Measurements from ENCODE around the gene CLDN1. TPM values are rescaled to one million over a fixed set of nuclear protein-coding genes. Genes with fewer than 3 reads are reported as not detected.
A peak's percentile ranks its signal among the peaks of the same experiment; 100 is the strongest.

Gene CLDN1
- total and polyA plus RNA-seq, 4 donors, result 1.6 to 4.5 (median 1.8) TPM

DNA sequence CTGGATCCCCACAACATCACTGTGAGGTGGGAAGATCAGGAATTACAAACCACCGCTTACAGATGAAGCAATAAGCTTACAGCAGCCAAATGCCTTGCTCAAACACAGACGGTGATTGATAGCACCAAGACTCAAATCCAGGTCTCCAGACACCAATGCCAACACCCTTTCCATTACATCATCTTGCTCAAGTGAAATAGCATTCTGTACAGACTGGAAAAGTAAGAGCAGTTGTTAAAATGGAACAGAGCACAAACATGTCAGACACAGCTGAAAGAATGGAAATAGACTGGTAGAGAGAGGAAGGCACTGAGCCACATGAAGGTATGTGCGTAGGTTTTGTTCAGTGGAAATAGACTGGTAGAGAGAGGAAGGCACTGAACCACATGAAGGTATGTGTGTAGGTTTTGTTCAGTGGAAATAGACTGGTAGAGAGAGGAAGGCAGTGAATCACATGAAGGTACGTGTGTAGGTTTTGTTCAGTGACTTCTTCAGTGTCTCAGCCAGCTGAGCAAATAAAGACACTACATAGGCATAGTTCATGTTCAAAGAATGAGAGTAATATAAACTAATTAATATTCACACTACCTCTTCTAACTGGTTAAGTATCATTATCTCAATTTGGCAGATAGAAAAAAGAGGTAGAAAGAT is 15.6 kb downstream of the CLDN1 start:
- Histone ChIP-seq H3K4me3 (ENCODE audit: low read length in 2 of 2) (no peak overlapping the region), H3K27ac (ENCODE audit: low read depth in 1 of 2, low read length in 2 of 2) (no peak overlapping the region), H3K36me3 (ENCODE audit: control insufficient read depth in 1 of 2, insufficient read depth in 2 of 2, low read length in 1 of 2) (no peaks in the 10 kb centered on the region), H3K27me3 (ENCODE audit: control insufficient read depth in 1 of 2, insufficient read depth in 2 of 2, low read length in 1 of 2) (no peaks in the 10 kb centered on the region), H3K4me1 (ENCODE audit: control insufficient read depth in 1 of 2, insufficient read depth in 2 of 2, low read length in 2 of 2) (no peaks in the 10 kb centered on the region), H3K9me3 (ENCODE audit: control insufficient read depth, low read length) (no peaks in the 10 kb centered on the region)
- ATAC-seq (ENCODE audit: low FRiP score) (peak; percentile 56), DNase-seq (no peak)
- 30 to 38% methylated on average over 4 of the region's 4 CpGs for WGBS, 2 donors
- intact Hi-C loops (cut with DNase I), result no loop called here

DNA sequence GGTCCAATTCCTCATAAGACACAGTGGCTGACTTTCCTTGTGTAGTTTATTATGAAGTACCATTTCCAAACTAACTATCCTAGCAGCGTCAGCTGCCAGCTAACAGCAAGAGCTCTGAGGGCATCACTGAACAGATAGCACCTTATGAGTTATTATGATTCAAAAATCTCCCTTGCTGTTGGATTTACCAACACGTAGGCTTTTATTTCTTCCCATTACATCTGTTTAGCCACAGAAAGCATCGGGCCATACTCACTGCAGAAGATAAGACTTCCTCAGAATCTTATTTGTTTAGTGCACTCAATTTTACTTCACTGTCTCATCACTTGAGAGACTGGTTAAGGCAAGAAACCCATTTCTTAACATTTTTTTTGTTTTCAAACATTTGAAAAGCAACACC is 16.2 kb downstream of the CLDN1 start:
- H3K4me3 ChIP-seq (ENCODE audit: low read length in 2 of 2), result no peak overlapping the region
- no peaks in the 10 kb centered on the region for H3K4me1 ChIP-seq (ENCODE audit: control insufficient read depth in 1 of 2, insufficient read depth in 2 of 2, low read length in 2 of 2)
- DNase-seq (no peak), ATAC-seq (ENCODE audit: low FRiP score) (no peak)
- no peaks in the 10 kb centered on the region for H3K9me3 ChIP-seq (ENCODE audit: control insufficient read depth, low read length)
- H3K27ac ChIP-seq (ENCODE audit: low read depth in 1 of 2, low read length in 2 of 2), result no peak overlapping the region
- no peaks in the 10 kb centered on the region for H3K27me3 ChIP-seq (ENCODE audit: control insufficient read depth in 1 of 2, insufficient read depth in 2 of 2, low read length in 1 of 2)
- intact Hi-C loops (cut with DNase I), result no loop called here
- 75 to 90% methylated on average over 3 of the region's 3 CpGs for WGBS, 2 donors
- H3K36me3 ChIP-seq (ENCODE audit: control insufficient read depth in 1 of 2, insufficient read depth in 2 of 2, low read length in 1 of 2), result no peaks in the 10 kb centered on the region

DNA sequence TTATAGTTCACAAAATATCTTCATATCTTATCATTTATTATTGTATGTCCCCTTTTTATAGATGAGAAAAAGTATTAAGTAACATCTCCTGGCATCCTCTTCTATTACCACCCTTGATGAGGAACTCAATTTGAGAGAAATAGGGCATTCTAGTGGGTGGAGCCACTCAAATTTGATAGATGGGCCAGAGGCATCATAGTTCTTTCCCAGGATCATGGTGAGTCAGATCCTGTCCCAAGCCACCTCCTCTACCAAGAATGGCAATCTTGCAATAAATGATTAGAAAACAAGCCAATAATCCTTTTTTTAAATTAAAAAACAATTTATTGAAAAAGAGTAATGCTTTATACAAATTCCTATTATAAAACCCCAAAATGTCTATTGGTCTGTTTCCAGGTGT is 16.8 kb downstream of the CLDN1 start:
- ATAC-seq (ENCODE audit: low FRiP score) (no peak), DNase-seq (no peak)
- intact Hi-C loops (cut with DNase I), result no loop called here

DNA sequence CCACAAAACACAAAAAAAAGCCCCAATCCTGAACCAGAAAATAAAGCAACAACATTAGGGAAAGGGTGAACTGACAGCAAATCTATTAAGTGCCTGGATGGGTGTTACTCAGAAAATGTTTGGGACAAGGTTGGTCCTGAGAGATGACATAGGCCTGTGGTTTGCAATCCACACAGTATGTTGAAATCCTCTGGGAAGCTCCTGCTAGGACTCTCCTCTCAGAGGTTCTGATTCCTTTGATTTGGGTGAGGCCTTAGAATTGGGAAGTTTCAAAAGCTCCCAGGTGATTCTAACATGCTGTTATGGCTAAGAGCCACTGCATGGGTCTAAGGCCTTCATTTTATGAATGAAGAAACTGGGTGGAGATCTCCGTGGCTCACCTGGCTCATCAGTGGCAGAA is 18.4 kb downstream of the CLDN1 start:
- H3K4me3 ChIP-seq (ENCODE audit: low read length in 2 of 2), result no peak overlapping the region
- H3K9me3 ChIP-seq (ENCODE audit: control insufficient read depth, low read length), result no peaks in the 10 kb centered on the region
- DNase-seq, result no peak
- no peaks in the 10 kb centered on the region for H3K27me3 ChIP-seq (ENCODE audit: control insufficient read depth in 1 of 2, insufficient read depth in 2 of 2, low read length in 1 of 2)
- WGBS, 2 donors, result 95 to 100% methylated on average over 1 of the region's 1 CpG
- no peaks in the 10 kb centered on the region for H3K36me3 ChIP-seq (ENCODE audit: control insufficient read depth in 1 of 2, insufficient read depth in 2 of 2, low read length in 1 of 2)
- no peak for ATAC-seq (ENCODE audit: low FRiP score)
- intact Hi-C loops (cut with DNase I), result no loop called here
- no peak overlapping the region for H3K27ac ChIP-seq (ENCODE audit: low read depth in 1 of 2, low read length in 2 of 2)
- no peaks in the 10 kb centered on the region for H3K4me1 ChIP-seq (ENCODE audit: control insufficient read depth in 1 of 2, insufficient read depth in 2 of 2, low read length in 2 of 2)

More for the DNA sequence above, 16.8 kb downstream of the CLDN1 start:
- Histone ChIP-seq H3K27me3 (ENCODE audit: control insufficient read depth in 1 of 2, insufficient read depth in 2 of 2, low read length in 1 of 2) (no peaks in the 10 kb centered on the region), H3K4me3 (ENCODE audit: low read length in 2 of 2) (no peak overlapping the region), H3K27ac (ENCODE audit: low read depth in 1 of 2, low read length in 2 of 2) (no peak overlapping the region), H3K36me3 (ENCODE audit: control insufficient read depth in 1 of 2, insufficient read depth in 2 of 2, low read length in 1 of 2) (no peaks in the 10 kb centered on the region), H3K4me1 (ENCODE audit: control insufficient read depth in 1 of 2, insufficient read depth in 2 of 2, low read length in 2 of 2) (no peaks in the 10 kb centered on the region), H3K9me3 (ENCODE audit: control insufficient read depth, low read length) (no peaks in the 10 kb centered on the region)

DNA sequence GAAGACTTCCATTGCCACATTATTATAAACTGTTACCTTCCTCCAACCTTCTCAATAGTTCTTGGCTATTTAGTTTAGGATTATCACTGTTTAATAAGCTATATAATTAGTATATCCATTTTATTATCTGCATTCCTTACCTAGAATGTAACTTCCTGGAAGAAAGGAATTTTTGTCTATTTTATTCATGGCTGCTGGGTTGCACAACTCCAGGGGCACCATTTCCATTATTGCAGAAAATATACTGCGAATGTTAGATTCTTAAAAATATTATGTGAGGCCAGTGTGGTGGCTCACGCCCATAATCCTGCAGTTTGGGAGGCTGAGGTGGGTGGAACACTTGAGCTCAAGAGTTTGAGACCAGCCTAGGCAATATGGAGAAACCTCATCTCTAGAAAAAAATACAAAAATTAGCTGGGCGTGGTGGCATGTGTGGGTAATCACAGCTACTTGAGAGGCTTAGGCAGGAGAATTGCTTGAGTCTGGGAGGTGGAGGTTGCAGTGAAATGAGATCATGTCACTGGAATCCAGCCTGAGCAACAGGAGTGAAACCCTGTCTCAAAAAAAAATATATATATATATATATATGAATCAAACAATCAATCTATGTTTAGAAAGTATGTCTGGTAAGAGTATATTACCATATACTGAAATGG is 19.9 kb downstream of the CLDN1 start:
- ATAC-seq (ENCODE audit: low FRiP score), result no peak
- intact Hi-C loops (cut with DNase I), result no loop called here
- H3K27me3 ChIP-seq (ENCODE audit: control insufficient read depth in 1 of 2, insufficient read depth in 2 of 2, low read length in 1 of 2), result no peaks in the 10 kb centered on the region
- H3K4me3 ChIP-seq (ENCODE audit: low read length in 2 of 2), result no peak overlapping the region
- WGBS, 2 donors, result 92 to 98% methylated on average over 3 of the region's 3 CpGs
- H3K9me3 ChIP-seq (ENCODE audit: control insufficient read depth, low read length), result no peaks in the 10 kb centered on the region
- H3K27ac ChIP-seq (ENCODE audit: low read depth in 1 of 2, low read length in 2 of 2), result no peak overlapping the region
- H3K4me1 ChIP-seq (ENCODE audit: control insufficient read depth in 1 of 2, insufficient read depth in 2 of 2, low read length in 2 of 2), result no peaks in the 10 kb centered on the region
- no peak for DNase-seq
- H3K36me3 ChIP-seq (ENCODE audit: control insufficient read depth in 1 of 2, insufficient read depth in 2 of 2, low read length in 1 of 2), result no peaks in the 10 kb centered on the region

DNA sequence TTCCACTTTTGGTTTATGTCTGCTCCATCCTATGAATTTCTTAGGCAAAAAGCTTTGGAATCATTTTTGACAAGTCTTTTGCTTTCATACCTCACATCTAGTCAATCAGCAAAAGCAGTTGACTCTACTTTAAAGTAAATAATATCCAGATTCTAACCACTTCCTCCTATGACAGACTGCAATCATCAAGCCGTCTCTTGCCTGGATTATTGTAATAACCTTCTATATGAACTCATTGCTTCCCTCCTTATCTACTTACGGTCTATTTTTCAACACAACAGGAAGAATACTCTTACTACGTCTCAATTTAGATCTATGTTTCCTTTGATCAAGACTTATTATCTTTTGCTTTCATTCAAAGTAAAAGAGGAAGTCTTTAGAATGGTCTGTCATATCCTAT is 20.7 kb downstream of the CLDN1 start:
- H3K36me3 ChIP-seq (ENCODE audit: control insufficient read depth in 1 of 2, insufficient read depth in 2 of 2, low read length in 1 of 2), result no peaks in the 10 kb centered on the region
- ATAC-seq (ENCODE audit: low FRiP score), result no peak
- H3K9me3 ChIP-seq (ENCODE audit: control insufficient read depth, low read length), result no peaks in the 10 kb centered on the region
- H3K27me3 ChIP-seq (ENCODE audit: control insufficient read depth in 1 of 2, insufficient read depth in 2 of 2, low read length in 1 of 2), result no peaks in the 10 kb centered on the region
- H3K4me1 ChIP-seq (ENCODE audit: control insufficient read depth in 1 of 2, insufficient read depth in 2 of 2, low read length in 2 of 2), result no peaks in the 10 kb centered on the region
- 51 to 68% methylated on average over 3 of the region's 3 CpGs for WGBS, 2 donors
- no peak overlapping the region for H3K4me3 ChIP-seq (ENCODE audit: low read length in 2 of 2)
- no peak overlapping the region for H3K27ac ChIP-seq (ENCODE audit: low read depth in 1 of 2, low read length in 2 of 2)
- intact Hi-C loops (cut with DNase I), result no loop called here
- DNase-seq, result no peak

DNA sequence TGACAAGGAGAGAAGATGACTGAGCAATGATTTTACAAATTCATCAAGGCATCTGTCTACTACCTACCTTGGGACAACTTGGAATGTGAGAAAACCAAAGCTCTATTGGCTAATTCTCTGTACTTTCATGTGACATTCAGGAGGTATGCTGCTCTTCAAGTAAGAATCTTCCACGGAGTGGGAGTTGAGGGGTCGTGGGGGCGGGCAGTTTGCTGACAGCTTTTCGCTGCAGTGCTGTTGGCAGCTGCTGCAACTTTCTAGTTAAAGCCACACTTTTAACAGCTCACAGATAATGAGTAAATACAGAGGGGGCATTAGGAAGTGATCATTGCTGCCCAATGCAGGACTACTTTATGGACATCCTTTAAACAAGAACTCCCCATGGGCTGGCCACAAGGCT is 22.3 kb downstream of the CLDN1 start:
- intact Hi-C loops (cut with DNase I), result no loop called here
- H3K27ac ChIP-seq (ENCODE audit: low read depth in 1 of 2, low read length in 2 of 2), result no peak overlapping the region
- no peaks in the 10 kb centered on the region for H3K36me3 ChIP-seq (ENCODE audit: control insufficient read depth in 1 of 2, insufficient read depth in 2 of 2, low read length in 1 of 2)
- no peaks in the 10 kb centered on the region for H3K9me3 ChIP-seq (ENCODE audit: control insufficient read depth, low read length)
- no peak overlapping the region for H3K4me3 ChIP-seq (ENCODE audit: low read length in 2 of 2)
- no peaks in the 10 kb centered on the region for H3K27me3 ChIP-seq (ENCODE audit: control insufficient read depth in 1 of 2, insufficient read depth in 2 of 2, low read length in 1 of 2)
- 74 to 78% methylated on average over 4 of the region's 4 CpGs for WGBS, 2 donors
- DNase-seq, result no peak
- no peaks in the 10 kb centered on the region for H3K4me1 ChIP-seq (ENCODE audit: control insufficient read depth in 1 of 2, insufficient read depth in 2 of 2, low read length in 2 of 2)
- no peak for ATAC-seq (ENCODE audit: low FRiP score)

DNA sequence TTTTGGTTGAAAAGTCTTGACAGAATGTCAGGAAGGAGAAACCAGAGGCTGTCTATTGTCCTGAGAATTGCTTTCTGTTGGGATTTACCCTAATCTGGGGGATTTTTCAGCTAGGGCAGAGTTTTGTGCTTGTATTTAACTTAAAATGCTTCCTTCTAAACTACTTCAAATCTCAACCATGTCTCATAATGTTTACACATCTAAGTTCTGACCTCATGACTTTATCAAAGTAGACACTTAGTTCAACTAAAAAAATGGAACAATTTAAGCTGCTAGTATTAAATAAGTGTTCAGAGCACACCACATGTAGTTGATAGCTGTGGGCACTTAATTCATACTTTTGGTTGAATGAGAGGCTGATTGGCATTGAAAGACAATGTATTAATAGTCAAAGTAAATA is 28.2 kb downstream of the CLDN1 start:
- H3K27ac ChIP-seq (ENCODE audit: low read depth in 1 of 2, low read length in 2 of 2), result no peak overlapping the region
- intact Hi-C loops (cut with DNase I), result no loop called here
- no peaks in the 10 kb centered on the region for H3K36me3 ChIP-seq (ENCODE audit: control insufficient read depth in 1 of 2, insufficient read depth in 2 of 2, low read length in 1 of 2)
- ATAC-seq (ENCODE audit: low FRiP score) (no peak), DNase-seq (no peak)
- no peaks in the 10 kb centered on the region for H3K4me1 ChIP-seq (ENCODE audit: control insufficient read depth in 1 of 2, insufficient read depth in 2 of 2, low read length in 2 of 2)
- no peaks in the 10 kb centered on the region for H3K27me3 ChIP-seq (ENCODE audit: control insufficient read depth in 1 of 2, insufficient read depth in 2 of 2, low read length in 1 of 2)
- H3K9me3 ChIP-seq (ENCODE audit: control insufficient read depth, low read length), result no peaks in the 10 kb centered on the region
- no peak overlapping the region for H3K4me3 ChIP-seq (ENCODE audit: low read length in 2 of 2)

DNA sequence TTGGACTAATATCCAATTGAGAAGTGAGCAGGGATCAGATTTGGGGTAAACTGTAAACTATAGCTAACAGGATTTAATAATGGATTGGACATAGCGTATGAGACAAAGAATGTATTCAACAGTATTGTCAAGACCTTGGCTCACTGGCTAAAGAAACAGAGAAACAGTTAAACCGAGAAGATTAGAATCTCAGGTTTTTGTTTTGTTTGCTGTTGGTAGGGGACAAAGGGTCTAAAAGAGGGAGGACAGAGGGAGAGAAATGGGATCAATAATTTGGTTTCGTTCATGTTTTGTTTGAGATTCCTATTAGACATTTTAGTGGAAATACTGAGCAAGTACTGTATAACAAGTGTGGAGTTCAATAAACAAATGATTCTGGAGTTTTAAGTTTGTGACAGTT is 28.6 kb downstream of the CLDN1 start:
- Histone ChIP-seq H3K36me3 (ENCODE audit: control insufficient read depth in 1 of 2, insufficient read depth in 2 of 2, low read length in 1 of 2) (no peaks in the 10 kb centered on the region), H3K4me1 (ENCODE audit: control insufficient read depth in 1 of 2, insufficient read depth in 2 of 2, low read length in 2 of 2) (no peaks in the 10 kb centered on the region), H3K4me3 (ENCODE audit: low read length in 2 of 2) (no peak overlapping the region), H3K27me3 (ENCODE audit: control insufficient read depth in 1 of 2, insufficient read depth in 2 of 2, low read length in 1 of 2) (no peaks in the 10 kb centered on the region), H3K9me3 (ENCODE audit: control insufficient read depth, low read length) (no peaks in the 10 kb centered on the region), H3K27ac (ENCODE audit: low read depth in 1 of 2, low read length in 2 of 2) (no peak overlapping the region)
- ATAC-seq (ENCODE audit: low FRiP score) (no peak), DNase-seq (no peak)
- intact Hi-C loops (cut with DNase I), result no loop called here
- WGBS, 2 donors, result 89 to 93% methylated on average over 3 of the region's 3 CpGs

All from aorta (tissue), 5 donors.